ENCODE measurements around the gene PUS10. TPM values are rescaled to one million over a fixed set of nuclear protein-coding genes. Genes with fewer than 3 reads are reported as not detected.

PUS10 gene
- total RNA-seq, 2 donors from 2014 or later = 9.7 to 11.9 TPM

DNA sequence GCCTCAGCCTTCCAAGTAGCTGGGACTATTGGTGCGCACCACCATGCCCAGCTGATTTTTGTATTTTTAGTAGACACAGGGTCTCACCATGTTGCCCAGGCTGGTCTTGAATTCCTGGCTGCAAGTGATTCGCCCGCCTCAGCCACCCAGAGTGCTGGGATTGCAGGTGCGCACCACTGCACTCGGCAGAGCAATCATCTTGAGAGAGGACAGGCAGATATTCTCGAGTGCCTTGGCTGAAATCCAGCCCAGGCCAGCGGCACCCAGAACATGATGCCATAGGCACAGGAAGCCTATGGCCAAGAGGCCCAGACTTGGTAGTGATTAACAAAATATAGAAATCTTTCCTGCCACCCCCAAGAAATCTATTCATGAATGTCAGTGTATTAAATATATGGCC is 58.6 kb downstream of the PUS10 start:
- no peak overlapping the region for H3K4me3 Mint-ChIP-seq
- H3K27me3 Mint-ChIP-seq (ENCODE audit: low read depth) = no peaks in the 10 kb centered on the region
- ATAC-seq (replicated peaks in 1 of 2) = no peak
- H3K4me1 Mint-ChIP-seq (ENCODE audit: low read depth) = peaks cover 12% of the 10 kb centered on the region
- no peak overlapping the region for H3K27ac Mint-ChIP-seq
- H3K9me3 Mint-ChIP-seq = peaks cover 0 to 2% of the 10 kb centered on the region in 2 donors
- peaks cover 2% of the 10 kb centered on the region in 2 donors for H3K36me3 Mint-ChIP-seq (ENCODE audit: insufficient read depth in 2 of 2)
- no peak for DNase-seq

DNA sequence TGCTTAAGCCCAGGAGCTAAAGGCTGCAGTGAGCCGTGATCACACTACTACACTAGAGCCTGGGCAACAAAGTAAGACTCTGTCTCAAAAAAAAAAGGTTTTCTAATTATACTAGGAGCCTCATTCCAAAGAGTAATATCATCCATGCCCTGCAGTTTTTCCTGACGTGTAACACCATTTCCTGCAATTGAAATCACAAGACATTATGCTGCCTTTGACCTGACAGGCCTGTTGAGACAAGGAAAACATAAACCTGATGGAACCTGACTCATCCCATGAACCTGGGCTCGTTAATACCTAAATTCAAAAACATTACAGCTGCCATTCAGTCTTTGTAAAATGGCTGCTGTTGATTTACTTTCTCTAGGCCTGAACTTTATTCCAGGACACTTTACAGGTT is 59.3 kb downstream of the PUS10 start:
- H3K27ac Mint-ChIP-seq = no peak overlapping the region
- no peak for ATAC-seq (replicated peaks in 1 of 2)
- no peaks in the 10 kb centered on the region for H3K27me3 Mint-ChIP-seq (ENCODE audit: low read depth)
- peaks cover 11% of the 10 kb centered on the region for H3K4me1 Mint-ChIP-seq (ENCODE audit: low read depth)
- no peaks in the 10 kb centered on the region for H3K9me3 Mint-ChIP-seq
- no peak overlapping the region for H3K4me3 Mint-ChIP-seq
- peaks cover 2 to 5% of the 10 kb centered on the region in 2 donors for H3K36me3 Mint-ChIP-seq (ENCODE audit: insufficient read depth in 2 of 2)
- DNase-seq = no peak

DNA sequence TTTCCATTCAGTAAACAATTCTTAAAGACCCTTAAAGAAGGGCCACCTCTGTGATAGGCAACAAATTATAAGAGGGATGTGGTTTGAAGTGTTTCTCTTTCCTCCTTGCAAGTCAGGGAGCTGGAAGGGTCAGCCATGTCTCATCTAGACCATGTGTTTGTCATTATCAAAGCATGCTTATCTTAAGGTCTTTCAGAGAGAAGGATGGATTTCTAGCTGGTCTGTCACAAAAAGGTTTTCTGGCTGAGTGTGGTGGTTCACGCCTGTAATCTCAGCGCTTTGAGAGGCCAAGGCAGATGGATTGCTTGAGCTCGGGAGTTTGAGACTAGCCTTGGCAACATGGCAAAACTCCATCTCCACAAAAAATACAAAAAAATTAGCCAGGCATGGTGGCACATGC is 59.7 kb downstream of the PUS10 start:
- H3K4me3 Mint-ChIP-seq = no peak overlapping the region
- no peak for DNase-seq
- peaks cover 5 to 10% of the 10 kb centered on the region in 2 donors for H3K36me3 Mint-ChIP-seq (ENCODE audit: insufficient read depth in 2 of 2)
- H3K27me3 Mint-ChIP-seq (ENCODE audit: low read depth) = no peaks in the 10 kb centered on the region
- no peaks in the 10 kb centered on the region for H3K9me3 Mint-ChIP-seq
- no peak overlapping the region for H3K27ac Mint-ChIP-seq
- no peak for ATAC-seq (replicated peaks in 1 of 2)
- peaks cover 13% of the 10 kb centered on the region for H3K4me1 Mint-ChIP-seq (ENCODE audit: low read depth)

DNA sequence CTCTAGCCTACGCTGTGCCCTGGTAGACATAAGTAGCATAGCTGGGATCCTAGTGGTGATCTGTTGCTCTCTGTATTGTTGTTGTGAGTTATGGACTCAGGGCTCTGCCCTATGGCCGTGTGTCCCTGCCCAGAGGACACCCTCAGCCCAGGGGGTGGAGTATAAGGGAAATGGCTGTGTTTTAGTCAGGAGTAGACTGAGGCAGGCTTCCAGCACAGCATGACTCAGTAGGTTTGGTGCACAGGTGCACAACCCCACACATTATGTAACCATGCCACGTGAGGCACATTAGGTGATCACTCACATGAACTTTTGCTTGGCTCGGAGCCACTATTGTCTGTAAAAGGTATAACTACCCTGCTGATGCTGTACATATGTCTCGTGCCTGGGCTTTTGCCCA is 60.4 kb downstream of the PUS10 start:
- no peak overlapping the region for H3K27ac Mint-ChIP-seq
- peaks cover 7 to 15% of the 10 kb centered on the region in 2 donors for H3K36me3 Mint-ChIP-seq (ENCODE audit: insufficient read depth in 2 of 2)
- no peaks in the 10 kb centered on the region for H3K27me3 Mint-ChIP-seq (ENCODE audit: low read depth)
- H3K4me1 Mint-ChIP-seq (ENCODE audit: low read depth) = peaks cover 8% of the 10 kb centered on the region
- DNase-seq = no peak
- no peak overlapping the region for H3K4me3 Mint-ChIP-seq
- no peaks in the 10 kb centered on the region for H3K9me3 Mint-ChIP-seq
- ATAC-seq (replicated peaks in 1 of 2) = peak in 1 of 2 donors; percentile 24

DNA sequence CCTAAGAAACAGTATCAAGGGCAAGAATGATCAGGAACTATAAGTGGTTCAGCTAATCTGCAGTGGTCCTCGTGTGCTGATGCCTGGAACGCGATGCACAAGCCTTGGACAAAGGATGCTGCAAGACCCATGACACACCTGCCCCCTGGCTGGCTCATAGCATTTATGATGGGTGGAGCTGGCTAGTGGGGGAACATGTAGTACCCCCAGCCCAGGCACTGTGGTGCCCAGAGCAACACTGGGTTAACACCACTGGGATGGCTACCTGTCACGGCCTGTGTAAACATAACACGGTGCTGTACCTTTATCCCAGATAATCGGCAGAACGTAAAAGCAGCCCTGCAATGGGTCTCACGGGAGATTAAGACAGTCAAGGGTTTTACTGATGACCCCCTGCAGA is 60.8 kb downstream of the PUS10 start:
- no peaks in the 10 kb centered on the region for H3K27me3 Mint-ChIP-seq (ENCODE audit: low read depth)
- H3K36me3 Mint-ChIP-seq (ENCODE audit: insufficient read depth in 2 of 2) = peaks cover 7 to 15% of the 10 kb centered on the region in 2 donors
- ATAC-seq (replicated peaks in 1 of 2) (peak in 1 of 2 donors; percentile 31), DNase-seq (no peak)
- H3K27ac Mint-ChIP-seq = no peak overlapping the region
- H3K4me1 Mint-ChIP-seq (ENCODE audit: low read depth) = peaks cover 8% of the 10 kb centered on the region
- H3K4me3 Mint-ChIP-seq = no peak overlapping the region
- no peaks in the 10 kb centered on the region for H3K9me3 Mint-ChIP-seq

DNA sequence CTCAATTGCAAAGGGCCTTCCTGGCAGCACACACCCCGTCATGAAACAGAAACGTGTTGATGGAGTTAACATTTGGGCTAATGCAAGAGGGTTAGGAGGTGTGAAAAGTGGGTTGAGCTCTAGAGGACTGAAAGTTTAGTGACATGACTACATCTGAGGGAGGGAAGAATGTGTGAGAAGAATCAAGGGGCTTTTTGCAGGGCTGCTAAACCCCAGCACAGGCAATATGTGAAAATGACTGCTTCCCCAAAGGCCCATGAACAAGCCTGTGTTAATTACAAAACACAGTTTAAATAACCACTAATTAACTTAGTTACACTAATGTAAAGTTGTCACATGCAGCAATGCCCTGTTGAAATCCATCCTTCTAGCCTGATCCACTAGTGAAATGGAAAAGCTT is 63.9 kb downstream of the PUS10 start:
- Mint-ChIP-seq H3K4me3 (no peak overlapping the region), H3K27ac (peak overlapping the region; percentile 1), H3K27me3 (ENCODE audit: low read depth) (no peaks in the 10 kb centered on the region), H3K36me3 (ENCODE audit: insufficient read depth in 2 of 2) (peaks cover 7 to 20% of the 10 kb centered on the region in 2 donors), H3K9me3 (peaks cover 0 to 2% of the 10 kb centered on the region in 2 donors), H3K4me1 (ENCODE audit: low read depth) (peaks cover 19% of the 10 kb centered on the region)
- ATAC-seq (replicated peaks in 1 of 2) (peak; percentile 61 to 83), DNase-seq (no peak)

DNA sequence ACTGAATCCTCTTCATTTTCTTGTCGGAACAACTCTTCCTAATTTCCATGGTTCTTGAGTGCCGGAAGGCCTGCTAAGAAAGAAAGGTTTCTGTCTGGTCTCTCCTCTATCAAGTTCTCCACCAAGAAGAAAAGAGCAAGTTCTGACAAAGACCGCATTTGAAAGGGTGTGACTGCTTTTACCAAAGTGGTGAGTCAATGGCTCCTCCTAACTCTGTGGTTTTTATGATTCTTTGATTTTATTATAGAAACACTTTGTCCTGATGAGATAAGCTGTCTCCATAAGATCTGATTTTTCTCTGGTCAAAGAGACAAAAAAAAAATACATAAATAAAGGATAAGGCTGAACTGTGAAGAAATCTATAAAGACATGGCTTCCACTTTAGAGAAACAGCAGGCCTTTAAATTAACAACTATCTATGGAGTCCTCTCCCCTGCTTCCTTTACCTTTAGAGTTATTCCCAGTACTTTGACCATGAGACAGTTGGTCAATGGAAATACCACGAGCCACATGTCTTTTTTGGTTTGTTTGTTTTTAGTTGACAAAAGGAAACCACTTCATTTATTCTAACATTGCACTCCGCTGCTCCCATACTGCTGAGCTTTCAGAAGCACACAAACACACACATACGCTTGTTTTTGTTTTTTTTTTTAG is 69.0 kb downstream of the PUS10 start:
- ATAC-seq (replicated peaks in 1 of 2) = peak; percentile 69 to 70
- no peaks in the 10 kb centered on the region for H3K27me3 Mint-ChIP-seq (ENCODE audit: low read depth)
- no peak overlapping the region for H3K4me3 Mint-ChIP-seq
- no peak for DNase-seq
- H3K27ac Mint-ChIP-seq = no peak overlapping the region
- peaks cover 0 to 2% of the 10 kb centered on the region in 2 donors for H3K9me3 Mint-ChIP-seq
- H3K36me3 Mint-ChIP-seq (ENCODE audit: insufficient read depth in 2 of 2) = peaks cover 13 to 23% of the 10 kb centered on the region in 2 donors
- H3K4me1 Mint-ChIP-seq (ENCODE audit: low read depth) = peaks cover 29% of the 10 kb centered on the region

DNA sequence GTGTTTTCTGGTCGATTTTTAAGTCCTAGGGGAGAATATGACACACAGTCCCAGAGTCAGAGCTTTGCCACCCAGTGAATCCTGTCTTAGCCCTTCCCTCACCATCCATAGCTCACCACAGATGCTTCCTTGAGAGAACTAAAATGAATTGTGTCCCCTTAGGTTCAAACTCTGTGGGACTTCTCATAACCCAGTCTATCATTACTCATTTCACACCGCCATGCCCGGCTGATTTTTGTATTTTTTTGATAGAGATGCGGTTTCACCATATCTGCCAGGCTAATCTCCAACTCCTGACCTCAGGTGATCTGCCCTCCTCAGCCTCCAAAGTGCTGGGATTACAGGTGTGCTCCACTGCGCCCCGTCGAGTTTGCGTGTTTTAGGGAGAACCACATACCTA is 69.9 kb downstream of the PUS10 start:
- Mint-ChIP-seq H3K27me3 (ENCODE audit: low read depth) (no peaks in the 10 kb centered on the region), H3K9me3 (peaks cover 0 to 2% of the 10 kb centered on the region in 2 donors), H3K36me3 (ENCODE audit: insufficient read depth in 2 of 2) (peaks cover 6 to 15% of the 10 kb centered on the region in 2 donors), H3K27ac (no peak overlapping the region), H3K4me1 (ENCODE audit: low read depth) (peaks cover 25% of the 10 kb centered on the region), H3K4me3 (no peak overlapping the region)
- DNase-seq = no peak
- peak in 1 of 2 donors; percentile 22 for ATAC-seq (replicated peaks in 1 of 2)

DNA sequence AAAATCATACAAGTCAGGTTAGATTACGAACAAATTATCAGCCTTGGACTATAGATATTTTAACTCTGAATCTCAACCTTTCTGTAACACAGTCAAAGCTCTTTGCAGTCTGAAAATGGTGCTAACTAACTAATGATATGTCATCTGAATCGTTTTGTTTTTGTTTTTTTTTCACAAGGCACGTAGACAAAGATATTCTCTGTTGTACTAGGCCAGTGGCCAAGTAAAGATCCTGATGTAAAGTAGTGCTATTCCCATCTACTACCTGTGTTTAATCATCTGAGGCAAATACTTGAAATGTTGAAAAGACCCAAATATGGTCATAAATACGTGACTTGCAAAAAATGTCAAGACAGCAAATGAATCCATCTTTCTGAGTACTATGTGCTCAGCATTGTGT is 71.0 kb downstream of the PUS10 start:
- Mint-ChIP-seq H3K36me3 (ENCODE audit: insufficient read depth in 2 of 2) (peaks cover 6 to 11% of the 10 kb centered on the region in 2 donors), H3K27ac (no peak overlapping the region), H3K9me3 (peaks cover 0 to 2% of the 10 kb centered on the region in 2 donors), H3K27me3 (ENCODE audit: low read depth) (no peaks in the 10 kb centered on the region), H3K4me3 (no peak overlapping the region), H3K4me1 (ENCODE audit: low read depth) (peaks cover 25% of the 10 kb centered on the region)
- DNase-seq (no peak), ATAC-seq (replicated peaks in 1 of 2) (no peak)

DNA sequence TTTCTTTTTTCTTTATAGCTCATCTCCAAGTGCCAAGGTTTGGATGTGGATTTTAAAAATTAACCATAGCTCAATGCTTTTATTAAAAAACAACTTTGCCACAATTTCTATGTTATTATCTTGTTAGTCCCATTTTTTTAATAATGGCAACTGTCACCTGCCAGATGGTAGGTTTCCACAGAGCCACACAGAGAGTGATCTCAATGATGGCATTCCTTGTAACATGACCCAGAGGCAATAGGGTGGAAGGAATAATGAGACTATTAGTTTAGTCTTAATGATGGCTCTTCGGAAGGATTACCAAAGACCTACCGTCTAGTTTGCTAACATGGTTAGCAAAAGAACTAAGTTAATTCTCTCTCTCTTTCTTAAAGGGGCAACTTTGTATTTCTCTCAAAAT is 72.7 kb downstream of the PUS10 start:
- Mint-ChIP-seq H3K27ac (no peak overlapping the region), H3K4me3 (no peak overlapping the region), H3K9me3 (no peaks in the 10 kb centered on the region), H3K36me3 (ENCODE audit: insufficient read depth in 2 of 2) (peaks cover 6 to 7% of the 10 kb centered on the region in 2 donors), H3K27me3 (ENCODE audit: low read depth) (no peaks in the 10 kb centered on the region), H3K4me1 (ENCODE audit: low read depth) (peaks cover 19% of the 10 kb centered on the region)
- DNase-seq (no peak), ATAC-seq (replicated peaks in 1 of 2) (no peak)

DNA sequence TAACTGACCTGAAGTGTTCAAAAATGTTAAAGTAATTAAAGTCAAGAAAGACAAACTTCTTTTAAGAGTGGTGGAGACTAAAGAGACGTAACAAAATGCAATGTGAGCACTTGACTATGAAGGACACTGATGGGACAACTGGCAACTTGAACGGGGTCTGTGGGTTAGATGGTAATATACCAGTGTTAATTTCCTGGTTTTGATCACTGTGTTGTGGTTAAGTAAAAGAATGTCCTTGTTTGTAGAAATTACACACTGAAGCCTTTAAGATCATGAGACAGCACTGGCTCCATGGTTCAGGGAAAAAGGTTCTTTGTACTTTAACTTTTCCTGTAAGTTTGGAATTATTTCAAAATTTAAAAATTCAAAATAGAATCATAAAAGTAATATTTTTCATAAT is 78.4 kb downstream of the PUS10 start:
- Mint-ChIP-seq H3K9me3 (no peaks in the 10 kb centered on the region), H3K36me3 (ENCODE audit: insufficient read depth in 2 of 2) (peaks cover 6 to 26% of the 10 kb centered on the region in 2 donors), H3K27ac (peak overlapping the region; percentile 81), H3K27me3 (ENCODE audit: low read depth) (no peaks in the 10 kb centered on the region), H3K4me3 (no peak overlapping the region), H3K4me1 (ENCODE audit: low read depth) (no peaks in the 10 kb centered on the region)
- ATAC-seq (replicated peaks in 1 of 2) (no peak), DNase-seq (no peak)

DNA sequence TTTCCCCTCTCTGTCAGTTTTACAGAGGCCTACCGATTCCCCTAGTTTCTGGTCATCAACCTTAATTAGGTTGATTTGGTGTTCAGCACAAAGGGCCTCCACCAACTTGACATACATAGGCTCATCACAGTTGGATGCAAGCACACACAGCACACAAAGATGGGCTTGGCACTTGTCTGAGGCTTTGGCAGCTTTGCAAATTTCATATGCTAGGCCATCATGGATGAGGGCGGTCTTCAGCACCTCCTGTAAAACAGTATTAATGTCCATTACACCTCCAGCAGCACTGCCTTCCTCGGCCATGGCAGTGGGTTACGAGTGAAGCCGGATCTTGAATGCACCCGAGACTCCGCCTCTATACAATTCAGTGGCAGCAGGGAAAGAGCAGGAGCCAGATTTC is 79.8 kb downstream of the PUS10 start:
- DNase-seq = no peak
- Mint-ChIP-seq H3K27me3 (ENCODE audit: low read depth) (no peaks in the 10 kb centered on the region), H3K4me1 (ENCODE audit: low read depth) (no peaks in the 10 kb centered on the region), H3K27ac (peak overlapping the region; percentile 49), H3K9me3 (no peaks in the 10 kb centered on the region), H3K36me3 (ENCODE audit: insufficient read depth in 2 of 2) (peaks cover 6 to 20% of the 10 kb centered on the region in 2 donors), H3K4me3 (no peak overlapping the region)
- no peak for ATAC-seq (replicated peaks in 1 of 2)

DNA sequence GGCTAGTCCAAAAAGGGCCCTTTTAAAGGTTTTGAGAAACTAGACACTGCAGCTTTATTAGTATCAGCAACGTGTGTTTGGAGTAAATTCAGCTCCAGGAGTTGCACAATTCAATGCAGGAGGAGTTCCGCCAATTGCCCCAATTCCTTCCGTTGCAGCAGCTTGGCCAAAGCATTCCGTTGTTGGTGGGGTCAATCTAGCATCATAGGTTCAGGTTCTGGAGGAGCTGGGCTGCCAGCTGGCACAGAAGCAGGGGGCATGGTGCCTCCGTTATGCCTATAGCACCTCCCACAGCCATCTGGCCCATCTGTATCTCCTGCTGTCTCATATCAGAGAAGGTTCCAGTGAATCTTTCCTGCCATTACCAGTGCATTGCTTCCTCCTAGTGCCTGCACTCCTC is 81.3 kb downstream of the PUS10 start:
- Mint-ChIP-seq H3K27ac (no peak overlapping the region), H3K4me3 (no peak overlapping the region), H3K36me3 (ENCODE audit: insufficient read depth in 2 of 2) (peaks cover 6 to 28% of the 10 kb centered on the region in 2 donors), H3K4me1 (ENCODE audit: low read depth) (no peaks in the 10 kb centered on the region), H3K9me3 (no peaks in the 10 kb centered on the region), H3K27me3 (ENCODE audit: low read depth) (no peaks in the 10 kb centered on the region)
- ATAC-seq (replicated peaks in 1 of 2) (peak; percentile 21 to 22), DNase-seq (no peak)

DNA sequence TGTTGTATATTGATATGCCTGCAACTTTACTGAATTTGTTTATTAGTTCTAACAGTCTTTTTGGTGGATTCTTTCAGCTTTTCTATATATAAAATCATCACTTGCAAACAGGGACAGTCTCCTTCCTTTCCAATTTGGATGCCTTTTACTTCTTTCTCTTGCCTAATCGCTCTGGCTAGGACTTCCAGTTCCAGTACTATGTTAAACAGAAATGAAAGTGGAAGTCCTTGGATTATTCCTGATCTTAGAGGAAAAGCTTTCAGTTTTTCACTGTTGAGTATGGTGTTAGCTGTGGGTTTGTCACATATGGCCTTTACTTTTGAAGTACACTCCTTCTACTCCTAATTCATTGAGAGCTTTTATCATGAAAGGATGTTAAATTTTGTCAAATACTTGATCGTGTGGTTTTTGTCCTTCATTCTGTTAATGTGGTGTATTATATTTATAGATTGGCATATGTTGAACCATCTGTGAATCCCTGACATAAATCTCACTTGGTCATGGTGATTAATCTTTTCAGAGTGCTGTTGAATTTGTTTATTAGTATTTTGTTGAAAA is 83.8 kb downstream of the PUS10 start:
- no peak overlapping the region for H3K4me3 Mint-ChIP-seq
- H3K4me1 Mint-ChIP-seq (ENCODE audit: low read depth) = no peaks in the 10 kb centered on the region
- H3K27ac Mint-ChIP-seq = peak overlapping the region; percentile 60
- no peaks in the 10 kb centered on the region for H3K9me3 Mint-ChIP-seq
- no peak for ATAC-seq (replicated peaks in 1 of 2)
- DNase-seq = no peak
- no peaks in the 10 kb centered on the region for H3K27me3 Mint-ChIP-seq (ENCODE audit: low read depth)
- H3K36me3 Mint-ChIP-seq (ENCODE audit: insufficient read depth in 2 of 2) = peaks cover 6 to 30% of the 10 kb centered on the region in 2 donors
